GM18858 (cell line): ENCODE measurements around the gene FBRSL1.
"Not testable (repeated sequence)": the region's sequence is repeated elsewhere in the genome, so short reads cannot be mapped to it uniquely, and the experiment has no call there.

Experiments
- ATAC-seq: cut with Tn5 transposase; IDR thresholded peaks from one replicate; pipeline ENCODE4 v1.9.1; 2021; ENCODE audit not compliant: unreplicated experiment

FBRSL1 gene

DNA sequence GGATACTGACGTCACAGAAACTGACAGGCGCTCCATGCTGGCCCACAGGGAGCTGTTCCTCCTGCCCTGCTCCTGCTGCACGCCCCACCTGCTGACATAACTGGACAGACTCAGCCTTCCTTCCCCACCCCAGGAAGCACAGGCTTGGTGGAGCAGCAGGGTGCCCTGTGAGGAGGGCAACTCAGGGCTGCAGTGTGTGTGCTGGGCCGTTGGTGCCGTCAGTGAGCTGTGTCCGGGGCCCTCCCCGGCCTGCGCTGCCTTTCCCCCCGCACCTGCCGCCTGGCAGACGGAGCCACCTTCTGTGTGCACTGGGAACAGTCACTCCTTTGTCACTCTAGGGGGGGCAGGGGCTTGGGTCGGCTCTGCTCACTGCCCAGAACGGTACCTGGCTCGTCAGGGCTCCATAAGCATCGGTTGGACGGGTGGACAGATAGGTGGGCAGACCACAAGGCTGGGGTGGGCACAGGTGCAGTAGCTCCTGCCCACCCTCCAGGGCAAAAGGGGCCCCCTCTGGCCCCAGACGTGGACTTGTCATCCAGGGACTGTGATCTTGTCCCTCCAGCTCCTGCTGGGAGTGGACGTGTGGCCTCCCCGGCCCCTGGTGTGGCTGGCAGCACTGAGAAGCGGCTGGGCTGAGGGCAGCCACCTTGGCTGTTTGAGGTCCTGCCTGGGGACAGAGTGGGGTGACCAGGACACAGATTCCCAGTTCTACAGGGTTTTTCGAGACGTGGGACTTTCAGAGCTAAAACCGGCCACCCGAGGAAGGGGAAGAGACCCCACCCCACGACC is 32.8 kb downstream of the FBRSL1 start:
- no peak for ATAC-seq

DNA sequence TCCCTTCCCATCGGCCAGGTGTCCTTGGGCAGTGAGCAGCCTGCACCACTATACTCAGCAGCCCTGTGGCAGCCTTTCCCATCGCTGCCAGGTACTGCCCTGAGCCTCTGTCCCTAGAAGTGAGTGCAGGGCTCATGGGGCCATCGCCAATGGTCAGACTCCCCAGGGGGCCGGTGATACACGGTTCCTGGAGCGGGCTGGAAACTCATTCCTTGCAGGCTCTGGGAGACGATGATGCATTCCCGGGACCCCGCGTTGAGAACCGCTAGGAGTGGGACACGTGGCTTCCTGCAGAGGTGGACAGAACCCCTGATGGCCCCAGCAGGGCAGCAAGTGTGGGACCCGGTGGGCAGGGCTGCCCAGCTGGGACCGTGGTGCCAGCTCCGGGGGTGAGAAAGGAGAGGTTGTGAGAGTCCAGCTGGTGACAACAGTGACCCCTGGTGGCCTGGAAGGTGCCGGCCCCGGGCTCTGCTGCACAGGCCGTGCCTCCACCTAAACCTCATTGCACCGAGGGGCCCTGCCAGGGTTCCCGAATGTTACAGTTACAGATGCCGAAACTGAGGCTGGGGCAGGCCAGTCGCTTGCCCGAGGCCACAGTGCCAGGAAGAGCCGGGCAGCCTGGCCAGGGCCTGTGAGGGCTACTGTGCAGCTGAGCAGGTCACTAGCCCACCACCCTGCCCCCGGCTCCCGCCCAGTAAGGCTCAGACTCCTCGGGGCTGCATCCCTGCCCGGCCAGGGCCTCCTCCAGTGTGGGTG is 33.8 kb downstream of the FBRSL1 start:
- no peak for ATAC-seq

DNA sequence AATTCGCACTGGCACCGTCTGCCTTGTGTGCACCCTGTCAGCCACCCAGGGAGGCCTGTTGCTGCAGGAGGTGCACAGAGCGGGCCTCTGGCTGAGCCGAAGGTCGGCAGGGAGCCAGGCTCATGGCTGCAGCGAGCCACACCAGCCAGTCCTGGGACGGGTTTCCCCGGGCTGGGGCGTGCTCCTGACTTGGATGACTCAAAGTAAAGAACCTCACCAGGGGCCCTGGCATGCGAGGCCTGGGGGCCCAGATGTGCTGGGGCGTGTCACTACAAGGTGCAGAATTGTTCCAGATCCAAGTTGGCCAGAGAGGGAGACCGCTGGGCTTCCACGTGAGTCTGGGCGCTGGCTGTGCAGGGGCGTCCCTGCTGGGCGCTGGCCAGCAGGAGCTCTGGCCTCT is 34.5 kb downstream of the FBRSL1 start:
- no peak for ATAC-seq

DNA sequence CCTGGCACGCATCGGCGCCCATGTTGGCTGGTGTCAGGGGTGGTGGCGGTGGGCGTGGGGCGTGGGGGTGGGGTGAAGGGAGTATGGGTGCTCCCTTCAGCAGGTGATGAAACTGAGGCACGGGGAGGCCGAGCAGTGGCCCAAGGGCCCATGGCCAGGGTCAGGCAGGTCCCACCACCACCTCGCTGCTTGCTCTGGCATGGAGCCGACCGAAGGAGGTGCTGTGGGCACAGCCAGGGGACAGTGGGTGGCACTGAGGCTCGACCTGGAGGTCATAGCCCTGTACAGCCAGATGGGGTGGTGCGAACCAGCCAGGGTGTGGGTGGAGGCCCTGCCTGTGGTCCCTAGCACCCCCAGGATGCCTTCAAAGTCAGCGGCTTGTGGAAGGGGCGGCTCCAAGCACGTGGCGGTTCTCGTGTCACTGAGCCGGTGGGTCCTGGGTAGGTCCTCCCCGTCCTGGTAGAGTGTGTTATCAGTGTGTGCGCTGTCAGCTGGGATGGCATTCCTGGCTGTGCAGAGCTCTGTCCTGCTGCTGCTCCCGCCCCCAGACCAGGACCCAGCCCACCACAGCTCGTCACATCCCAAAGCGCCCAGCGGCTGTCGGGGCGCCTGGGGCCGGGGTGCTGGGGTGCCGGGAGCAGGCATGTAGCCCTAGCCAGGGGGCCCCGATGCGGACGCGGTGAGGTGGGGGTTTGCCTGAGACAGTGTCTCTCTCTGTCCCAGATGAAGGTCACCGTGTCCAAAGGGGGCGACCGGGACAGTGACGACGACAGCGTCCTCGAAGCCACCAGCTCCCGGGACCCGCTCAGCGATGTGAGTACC is 35.3 kb downstream of the FBRSL1 start:
- ATAC-seq = no peak

DNA sequence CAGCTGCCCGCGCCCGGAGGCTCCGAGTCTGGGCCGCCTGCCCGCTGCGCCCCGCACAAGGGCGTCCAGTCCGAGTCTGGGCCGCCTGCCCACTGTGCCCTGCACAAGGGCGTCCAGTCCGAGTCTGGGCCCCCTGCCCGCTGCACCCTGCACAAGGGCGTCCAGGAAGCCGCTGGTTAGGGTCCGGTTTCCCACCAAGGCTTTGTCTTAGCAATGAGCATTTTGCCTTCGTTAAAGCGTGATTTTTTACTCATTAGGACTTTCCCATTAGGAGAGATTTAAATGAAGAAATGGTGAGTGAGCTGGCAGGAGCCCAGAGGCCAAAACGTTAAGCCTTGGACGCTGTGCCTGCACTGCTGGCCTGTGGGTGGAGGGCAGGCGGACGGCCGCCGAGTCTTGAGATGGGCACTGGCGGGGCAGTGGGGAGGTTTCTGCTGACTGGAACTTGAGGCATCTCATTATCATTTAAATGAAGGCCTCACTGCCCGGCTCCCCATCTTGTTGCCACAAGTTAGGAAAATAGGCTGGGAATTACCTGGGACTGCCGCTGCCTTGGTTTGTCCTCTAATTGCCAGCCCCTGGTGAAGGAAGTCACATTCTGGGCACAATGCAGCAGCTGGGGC is 36.0 kb downstream of the FBRSL1 start:
- no peak for ATAC-seq

DNA sequence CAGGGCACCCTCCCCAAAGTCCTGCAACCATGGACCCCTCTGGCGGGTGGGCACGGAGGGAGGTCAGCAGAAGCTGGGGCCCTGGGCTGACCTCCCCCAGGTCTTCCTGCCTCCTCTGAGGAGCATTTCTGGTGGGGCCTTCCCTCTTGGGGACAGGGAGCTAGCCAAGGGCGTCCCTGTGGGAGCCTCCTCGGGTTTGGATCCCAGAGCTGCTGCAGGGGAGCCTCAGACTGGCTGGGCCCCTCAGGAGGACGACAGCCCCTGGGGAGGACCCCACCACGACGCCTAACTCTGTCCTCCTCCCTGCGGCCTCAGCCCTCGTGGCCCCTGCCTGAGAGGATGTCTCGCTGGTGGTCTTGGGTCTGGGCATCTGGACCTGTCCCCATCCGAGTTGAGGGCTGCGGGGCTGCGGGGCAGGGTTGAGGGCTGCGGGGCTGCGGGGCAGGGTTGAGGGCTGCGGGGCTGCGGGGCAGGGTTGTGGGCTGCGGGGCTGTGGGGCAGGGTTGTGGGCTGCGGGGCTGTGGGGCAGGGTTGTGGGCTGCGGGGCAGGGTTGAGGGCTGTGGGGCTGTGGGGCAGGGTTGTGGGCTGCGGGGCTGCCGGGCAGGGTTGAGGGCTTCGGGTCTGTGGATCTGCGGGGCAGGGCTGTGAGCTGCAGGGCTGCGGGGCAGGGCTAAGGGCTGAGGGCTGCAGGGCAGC is 37.4 kb downstream of the FBRSL1 start:
- ATAC-seq = no peak

DNA sequence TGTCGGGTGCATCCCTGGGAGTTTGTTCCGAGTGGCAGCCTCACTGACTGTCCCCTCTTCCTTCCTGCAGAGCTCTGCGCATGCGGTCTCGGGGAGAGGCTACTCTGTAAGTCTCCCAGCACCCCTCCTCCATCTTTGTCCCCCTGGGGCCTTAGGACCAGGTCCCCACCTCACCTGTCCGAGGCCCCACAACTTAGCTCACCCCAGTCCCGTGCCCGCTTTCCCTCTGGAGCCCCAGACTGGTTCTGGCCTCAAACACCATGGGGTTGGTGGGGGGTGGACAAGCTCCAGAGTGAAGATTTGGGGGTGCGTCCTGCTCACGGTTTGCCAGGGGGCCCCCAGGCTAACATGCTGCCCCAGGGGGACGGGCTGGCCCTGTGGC is 37.9 kb downstream of the FBRSL1 start:
- ATAC-seq = no peak

DNA sequence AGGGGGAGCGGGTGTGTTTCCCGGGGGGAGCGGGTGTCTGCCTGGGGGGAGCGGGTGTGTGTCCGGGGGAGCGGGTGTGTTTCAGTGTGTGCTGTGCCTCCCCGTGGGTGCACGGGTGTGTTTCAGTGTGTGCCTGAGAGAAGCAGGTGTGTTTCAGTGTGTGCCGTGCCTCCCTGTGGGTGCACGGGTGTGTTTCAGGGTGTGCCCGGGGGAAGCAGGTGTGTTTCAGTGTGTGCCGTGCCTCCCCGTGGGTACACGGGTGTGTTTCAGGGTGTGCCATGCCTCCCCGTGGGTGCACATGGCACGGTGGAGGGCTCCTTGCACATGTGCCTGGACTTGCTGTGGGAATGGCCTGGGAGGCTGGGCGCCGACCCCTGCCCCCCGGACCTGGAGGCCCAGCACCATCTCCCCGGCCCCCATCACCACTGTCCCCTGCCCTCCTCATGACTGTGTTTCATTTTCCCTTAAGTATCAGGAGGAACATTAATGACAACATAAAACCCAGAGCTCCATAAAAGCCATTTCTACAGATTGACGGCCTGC is 38.7 kb downstream of the FBRSL1 start:
- ATAC-seq = no peak

DNA sequence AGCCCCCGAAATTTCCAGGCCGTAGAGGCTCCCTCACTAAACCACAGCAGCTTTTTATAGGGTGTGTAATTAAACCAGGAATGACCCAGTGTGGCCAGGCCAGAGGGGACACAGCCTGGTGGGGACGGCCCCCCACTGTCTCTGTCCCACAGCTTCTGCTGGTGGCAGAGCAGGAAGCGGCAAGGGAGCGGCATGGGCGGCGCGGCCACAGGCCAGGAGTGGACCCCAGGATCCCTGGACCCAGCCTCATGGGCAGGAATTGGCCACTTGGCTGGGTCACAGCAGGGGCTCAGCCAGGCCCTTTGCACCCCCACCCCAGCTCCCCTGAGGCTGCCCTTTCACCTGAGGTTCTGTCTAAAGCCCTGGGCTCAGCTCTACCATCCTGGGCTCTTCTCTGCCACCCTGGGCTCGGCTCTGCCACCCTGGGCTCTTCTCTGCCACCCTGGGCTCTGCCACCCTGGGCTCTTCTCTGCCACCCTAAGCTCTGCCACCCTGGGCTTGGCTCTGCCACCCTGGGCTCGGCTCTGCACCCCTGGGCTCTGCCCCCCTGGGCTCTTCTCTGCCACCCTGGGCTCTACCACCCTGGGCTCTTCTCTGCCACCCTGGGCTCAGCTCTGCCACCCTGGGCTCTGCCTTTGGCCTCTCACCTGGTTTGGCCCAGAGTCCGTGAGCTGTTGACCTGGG is 39.3 kb downstream of the FBRSL1 start:
- ATAC-seq = no peak

DNA sequence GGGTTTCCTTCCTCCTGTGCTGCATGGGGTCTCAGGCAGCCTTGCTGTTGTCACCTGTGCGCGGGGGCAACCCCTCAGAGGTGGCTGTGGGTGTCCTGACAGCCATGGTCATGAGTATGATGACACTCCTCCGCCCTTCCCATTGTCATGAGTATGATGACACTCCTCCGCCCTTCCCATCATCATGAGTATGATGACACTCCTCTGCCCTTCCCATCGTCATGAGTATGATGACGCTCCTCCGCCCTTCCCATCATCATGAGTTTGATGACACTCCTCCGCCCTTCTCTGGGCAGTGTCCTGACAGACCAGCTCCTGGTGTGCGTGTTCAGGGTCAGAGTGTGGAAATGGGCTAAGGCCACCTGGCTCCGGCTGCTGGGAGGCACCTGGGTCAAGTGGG is 40.0 kb downstream of the FBRSL1 start:
- ATAC-seq = no peak

DNA sequence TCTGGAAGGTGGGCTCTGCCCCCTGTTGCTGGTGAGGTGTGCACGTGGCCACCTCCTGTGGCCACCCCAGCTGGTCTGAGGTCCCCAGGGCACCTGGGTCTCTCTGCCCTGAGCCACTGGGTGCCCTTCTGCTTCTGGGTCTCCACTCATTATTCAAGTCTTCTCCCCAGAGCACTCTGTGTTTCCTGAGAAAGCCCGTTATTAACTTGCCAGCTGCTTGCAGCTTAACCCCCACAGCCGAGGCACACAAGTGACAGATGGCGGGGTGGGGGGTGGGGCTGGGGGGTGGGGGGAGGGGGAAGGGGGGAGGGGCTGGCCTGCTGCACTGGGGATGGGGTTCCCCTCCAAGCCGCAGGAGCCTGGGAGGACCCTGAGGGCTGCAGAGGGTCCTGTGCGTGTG is 40.5 kb downstream of the FBRSL1 start:
- ATAC-seq = no peak

DNA sequence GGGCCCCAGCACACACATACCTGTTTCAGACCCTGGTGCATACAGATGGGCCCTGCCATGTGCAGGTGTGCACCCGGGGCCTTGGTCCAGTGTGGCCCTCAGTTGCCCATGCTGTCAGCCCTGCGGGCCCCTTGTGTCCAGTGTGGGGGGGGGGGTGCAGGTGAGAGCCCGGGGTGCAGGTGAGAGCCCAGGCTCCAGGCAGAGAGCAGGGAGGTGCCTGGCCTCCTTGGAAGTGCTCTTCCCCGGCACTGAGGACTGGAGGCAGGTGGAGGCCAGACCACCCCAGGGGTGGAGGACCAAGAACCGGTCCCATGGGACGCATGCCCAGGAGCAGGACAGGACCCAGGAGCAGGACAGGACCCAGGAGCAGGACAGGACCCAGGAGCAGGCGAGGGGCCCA is 40.9 kb downstream of the FBRSL1 start:
- ATAC-seq = no peak

DNA sequence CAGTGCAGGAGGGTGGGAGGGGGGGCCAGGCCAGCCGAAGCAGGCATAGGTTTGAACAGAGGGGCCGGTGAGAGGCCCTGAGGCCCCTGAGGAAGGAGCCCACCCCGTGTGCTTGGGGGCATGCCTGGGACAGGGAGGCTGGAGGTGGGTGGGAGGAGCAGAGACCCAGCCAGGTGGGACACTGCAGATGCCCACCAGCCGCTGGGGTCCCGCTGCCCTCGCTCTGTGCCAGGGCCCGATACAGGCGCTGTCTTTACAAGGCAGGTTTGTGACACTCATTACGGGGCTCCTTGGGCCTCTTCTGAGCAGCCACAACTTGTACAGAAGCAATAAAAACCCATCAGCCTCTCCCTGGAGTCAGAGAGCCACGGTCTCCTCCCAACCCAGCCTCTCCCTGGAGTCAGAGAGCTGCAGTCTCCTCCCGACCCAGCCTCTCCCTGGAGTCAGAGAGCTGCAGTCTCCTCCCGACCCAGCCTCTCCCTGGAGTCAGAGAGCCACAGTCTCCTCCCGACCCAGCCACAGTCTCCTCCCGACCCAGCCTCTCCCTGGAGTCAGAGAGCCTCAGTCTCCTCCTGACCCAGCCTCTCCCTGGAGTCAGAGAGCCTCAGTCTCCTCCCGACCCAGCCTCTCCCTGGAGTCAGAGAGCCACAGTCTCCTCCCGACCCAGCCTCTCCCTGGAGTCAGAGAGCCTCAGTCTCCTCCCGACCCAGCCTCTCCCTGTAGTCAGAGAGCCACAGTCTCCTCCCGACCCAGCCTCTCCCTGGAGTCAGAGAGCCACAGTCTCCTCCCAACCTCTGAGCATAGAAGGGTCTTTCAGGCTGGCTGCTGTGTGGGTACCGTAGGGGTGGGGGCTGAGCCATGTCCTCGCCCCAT is 43.0 kb downstream of the FBRSL1 start:
- ATAC-seq = not testable (repeated sequence)

DNA sequence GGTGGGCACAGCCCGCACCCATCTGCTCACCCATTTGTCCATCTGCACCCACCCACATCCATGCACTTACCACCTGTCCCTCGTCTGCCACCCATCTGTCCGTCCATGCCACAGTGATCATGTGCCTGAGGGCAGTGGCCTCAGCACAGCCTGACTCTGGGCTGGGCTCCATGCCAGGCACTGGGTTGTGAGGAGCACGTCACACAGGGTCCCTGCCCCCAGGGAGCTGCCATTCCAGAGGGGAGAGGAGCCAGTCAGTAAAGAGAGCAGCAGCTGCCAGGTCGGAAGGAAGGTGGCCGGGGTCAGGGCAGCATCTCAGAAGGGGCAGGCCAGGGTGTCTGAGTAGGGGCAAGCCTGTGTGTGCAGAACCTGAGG is 43.6 kb downstream of the FBRSL1 start:
- no peak for ATAC-seq

DNA sequence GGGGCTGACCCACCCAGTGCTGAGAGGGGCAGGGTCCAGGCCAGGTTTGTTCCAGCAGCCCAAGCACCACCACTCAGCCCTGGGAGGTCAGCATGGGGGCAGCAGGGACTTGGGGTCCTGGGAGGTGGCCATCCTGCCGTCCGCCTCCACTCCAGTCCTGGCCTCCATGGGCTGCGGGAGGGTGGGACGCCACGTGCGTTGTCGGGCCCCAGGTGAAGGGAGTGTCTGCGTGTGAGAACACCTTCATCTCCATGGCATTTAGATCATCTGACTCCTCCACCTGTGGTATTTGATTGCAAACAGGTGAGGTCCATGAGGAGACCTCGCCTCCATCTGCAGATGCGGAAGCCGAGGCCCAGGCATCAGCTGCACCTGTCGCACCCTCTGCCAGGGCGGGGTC is 44.1 kb downstream of the FBRSL1 start:
- no peak for ATAC-seq

DNA sequence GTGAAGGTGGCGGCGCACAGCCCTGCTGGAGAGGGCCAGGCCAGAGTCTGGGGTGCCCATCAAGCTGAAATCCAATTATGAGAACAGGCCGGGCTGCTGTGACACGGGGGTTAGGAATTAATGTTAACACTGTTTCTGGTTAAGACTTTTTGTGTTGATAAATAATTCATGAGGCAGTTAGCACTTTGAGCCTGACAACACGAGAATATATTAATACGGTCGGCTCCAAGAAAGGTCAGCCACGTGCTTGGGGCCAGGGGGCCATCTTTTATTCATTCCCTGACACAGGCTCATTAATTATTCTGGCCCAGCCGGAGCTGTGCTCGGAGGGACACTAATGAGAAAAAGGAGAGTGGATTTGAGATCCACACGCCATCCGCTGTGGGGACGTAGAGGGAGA is 45.1 kb downstream of the FBRSL1 start:
- ATAC-seq = no peak

DNA sequence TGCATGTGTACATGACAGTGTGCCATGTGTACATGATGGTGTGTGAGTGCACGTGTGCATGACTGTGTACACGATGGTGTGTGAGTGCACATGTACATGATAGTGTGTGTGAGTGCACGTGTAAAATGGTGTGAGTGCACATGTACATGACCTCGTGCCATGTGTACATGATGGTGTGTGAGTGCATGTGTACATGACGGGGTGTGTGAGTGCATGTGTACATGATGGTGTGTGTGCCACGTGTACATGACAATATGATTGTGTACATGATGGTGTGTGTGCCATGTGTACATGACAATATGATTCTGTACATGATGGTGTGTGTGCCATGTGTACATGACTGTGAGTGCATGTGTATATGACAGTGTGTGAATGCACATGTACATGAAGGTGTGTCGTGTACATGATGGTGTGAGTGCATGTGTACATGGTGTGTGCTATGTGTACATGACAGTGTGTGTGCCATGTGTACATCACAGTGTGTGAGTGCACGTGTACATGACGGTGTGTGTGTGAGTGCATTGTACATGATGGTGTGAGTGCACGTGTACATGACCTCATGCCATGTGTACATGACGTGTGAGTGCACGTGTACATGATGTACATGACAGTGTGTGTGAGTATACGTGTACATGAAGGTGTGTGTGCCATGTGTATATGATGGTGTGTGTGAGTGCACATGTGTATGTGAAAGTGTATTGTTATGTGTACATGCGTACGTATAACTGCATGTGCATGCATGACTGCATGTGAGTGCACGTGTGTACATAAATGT is 46.3 kb downstream of the FBRSL1 start:
- no peak for ATAC-seq

DNA sequence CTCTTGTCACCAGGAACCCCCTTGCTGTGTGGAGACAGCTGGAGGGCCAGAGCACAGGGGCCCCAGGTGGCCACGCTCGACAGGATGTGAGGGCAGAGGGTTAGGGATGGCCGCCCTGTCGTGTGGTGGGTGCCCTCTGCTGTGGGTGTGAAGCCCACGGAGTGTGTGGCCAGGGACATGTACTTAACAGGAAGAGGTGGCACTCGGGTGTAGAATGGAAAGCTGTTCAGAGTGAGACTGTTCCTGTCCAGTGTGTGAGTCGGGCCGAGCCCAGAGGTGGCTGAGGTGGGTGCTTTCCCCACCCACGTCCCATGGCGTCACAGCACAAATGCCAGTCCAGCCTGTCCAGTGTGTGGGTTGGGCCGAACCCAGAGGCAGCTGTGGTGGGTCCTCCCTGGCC is 47.1 kb downstream of the FBRSL1 start:
- no peak for ATAC-seq
